AG04449 (cell line): ENCODE measurements around the gene HS3ST3B1.

Experiments
- CTCF ChIA-PET: fragments of 350-600 bp; formaldehyde crosslinking; extraction: SDS; loops from one replicate; lab custom pipeline; 2021; ENCODE audit warnings: antibody characterized with exemption; lab: Yijun Ruan, JAX
- POLR2A ChIA-PET: fragments of 400-600, 350-600 bp; formaldehyde crosslinking; extraction: SDS; loops from one replicate; lab custom pipeline; 2020; ENCODE audit warnings: antibody characterized with exemption, inconsistent platforms; lab: Yijun Ruan, JAX
- DNase-seq: peaks from one replicate; pipeline ENCODE4 v3.0.0-alpha.2; 2010; ENCODE audit warnings: low read depth, low spot score
- H3K4me3 ChIP-seq: 2 replicates; pipeline ENCODE4 v1.5.1; 2011; ENCODE audit warnings: low read depth, mild to moderate bottlenecking, control low read depth, low read length
- CTCF ChIP-seq: IDR thresholded peaks from one replicate; pipeline ENCODE4 v1.5.1; 2011; ENCODE audit warnings: mild to moderate bottlenecking, moderate library complexity, low read length, control low read depth, inconsistent platforms; ENCODE audit not compliant: insufficient read depth; ENCODE audit errors: missing control alignments

The HS3ST3B1 gene

DNA sequence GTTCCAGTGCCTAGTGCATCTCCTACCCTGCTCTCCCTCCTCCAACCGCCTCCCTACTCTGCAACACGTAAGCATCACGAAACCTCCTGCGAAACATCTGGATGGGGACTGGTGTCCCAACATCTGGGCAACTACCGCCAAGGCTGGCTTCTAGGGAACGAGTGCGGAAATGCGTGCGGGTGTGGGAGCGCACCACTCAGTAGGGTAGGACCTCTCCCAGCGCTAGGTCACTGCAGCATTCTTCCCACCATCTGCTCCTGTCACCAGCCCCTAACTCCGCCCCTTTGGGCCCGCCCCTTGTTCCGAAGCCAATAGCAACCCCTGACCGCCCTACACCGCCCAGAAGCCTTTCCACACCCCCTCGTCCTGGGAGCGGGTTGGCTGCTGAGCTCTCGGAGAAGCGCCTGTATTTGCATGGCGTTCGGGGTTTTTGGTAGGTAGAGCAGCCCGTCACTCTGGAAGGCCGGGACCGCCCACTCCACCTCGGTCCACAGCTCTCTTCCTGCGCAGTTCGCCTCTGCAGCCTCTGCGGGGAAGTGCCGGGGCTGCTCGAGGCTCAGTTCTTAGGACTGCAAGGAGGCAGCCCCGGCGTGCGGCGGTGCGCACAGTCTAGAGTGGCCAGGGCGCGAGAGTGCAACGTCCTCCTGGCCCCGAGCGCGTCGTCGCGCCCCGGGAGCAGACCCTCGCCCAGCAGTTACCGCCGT, at the start of gene HS3ST3B1:
Gene HS3ST3B1 (plus strand): TSS at position 507 of the 704 bp plus-strand sequence. CDS start 438 bp downstream, outside the sequence.
- peak; percentile 23 for TF ChIP-seq CTCF
- CTCF ChIA-PET, result interaction anchor here (0.7 to 8.9 kb wide), 12 partner anchors 58 to 1271 kb away, joined by 3 to 112 read pairs (median 4); no protein-coding TSS in a partner anchor
- POLR2A ChIA-PET, result interaction anchor here (0.6 to 1.8 kb wide), 19 partner anchors 9 to 1282 kb away, joined by 3 to 9 read pairs (median 4); partner anchors contain the start of genes ELAC2 and HS3ST3A1

DNA sequence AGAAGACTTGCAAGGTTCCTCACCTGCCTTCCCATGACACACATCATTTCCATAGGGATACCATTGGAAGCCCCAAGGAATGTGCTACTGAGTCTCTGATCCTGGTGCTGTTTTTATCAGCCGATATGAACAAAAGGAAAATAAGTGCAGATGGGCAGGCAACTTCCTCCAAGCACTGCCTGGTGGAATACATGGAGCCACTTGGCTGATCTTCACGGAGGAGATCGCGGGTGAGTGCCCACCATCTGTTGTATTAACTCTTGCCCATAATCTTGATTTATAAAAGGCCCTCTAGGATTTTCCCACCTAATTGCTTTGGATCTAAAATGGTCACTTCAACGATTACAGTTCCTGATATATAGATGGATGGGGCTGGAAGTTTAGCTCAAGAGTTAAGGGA, 39.5 kb upstream of the HS3ST3B1 start:
- ChIA-PET POLR2A (no interaction called here), CTCF (no interaction called here)
- TF ChIP-seq CTCF, result no peak
- no peak overlapping the region for H3K4me3 ChIP-seq
- no peak for DNase-seq

More for the DNA sequence above, at the start of gene HS3ST3B1:
- peak within 1 kb of the TSS; percentile 98 for H3K4me3 ChIP-seq
- peak; percentile 99 for DNase-seq

- ChIA-PET POLR2A (no interaction called here), CTCF (no interaction called here)
- H3K4me3 ChIP-seq, result no peak overlapping the region
- no peak for DNase-seq
- TF ChIP-seq CTCF, result no peak
These were observed 32.6 kb upstream of the HS3ST3B1 start for GRCh38 chr17:14268264-14268663.

GRCh38 chr17:14269473-14269872, 31.4 kb upstream of the HS3ST3B1 start:
- TF ChIP-seq CTCF, result no peak
- ChIA-PET CTCF (no interaction called here), POLR2A (no interaction called here)
- no peak overlapping the region for H3K4me3 ChIP-seq
- no peak for DNase-seq

DNA sequence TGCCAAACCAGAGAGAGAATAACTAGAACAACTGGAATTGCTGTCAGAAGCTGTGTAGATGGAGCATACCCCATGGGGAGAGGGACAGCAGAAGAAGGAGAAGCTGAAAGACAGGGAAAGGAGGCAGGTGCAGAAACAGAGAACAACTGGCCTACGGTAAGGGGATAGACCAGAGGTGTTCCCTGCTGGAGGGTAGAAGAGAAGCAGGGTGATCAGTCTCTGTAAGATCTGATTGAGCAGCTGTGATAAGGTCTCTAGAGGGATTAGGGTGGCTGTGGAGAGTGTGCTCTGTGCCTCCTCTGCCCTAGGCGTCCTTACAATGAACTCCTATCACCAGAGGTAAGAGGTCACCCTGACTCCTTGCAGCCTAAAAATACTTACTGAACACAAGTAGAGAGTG, 30.4 kb upstream of the HS3ST3B1 start:
- ChIA-PET POLR2A (no interaction called here), CTCF (no interaction called here)
- TF ChIP-seq CTCF, result no peak
- H3K4me3 ChIP-seq, result no peak overlapping the region
- DNase-seq, result no peak

GRCh38 chr17:14276535-14277250, 24.2 kb upstream of the HS3ST3B1 start:
- TF ChIP-seq CTCF, result no peak
- no peak overlapping the region for H3K4me3 ChIP-seq
- ChIA-PET POLR2A (no interaction called here), CTCF (interaction anchor here (1.2 kb wide), 1 partner anchor 21 kb away, joined by 3 read pairs; no protein-coding TSS in a partner anchor)
- DNase-seq, result no peak
